NCI-H446 (cell line): ENCODE data around the gene CFAP74.
A peak's percentile ranks its signal among the peaks of the same experiment; 100 is the strongest.

Experiments
- DNase-seq, 2 experiments: peaks; one replicate each; lab custom pipeline; 2025; lab: John Stamatoyannopoulos, UW

The CFAP74 gene

GRCh38 chr1:1929639-1930545, 73.7 kb downstream of the CFAP74 start:
- DNase-seq, result no peak

GRCh38 chr1:1929102-1929638, 74.4 kb downstream of the CFAP74 start:
- DNase-seq, result no peak

- no peak for DNase-seq
These were observed 75.1 kb downstream of the CFAP74 start for GRCh38 chr1:1928231-1929101.

GRCh38 chr1:1927751-1928150, 75.8 kb downstream of the CFAP74 start:
- DNase-seq, result no peak

- no peak for DNase-seq
These were observed 76.5 kb downstream of the CFAP74 start for GRCh38 chr1:1926886-1927660.

- DNase-seq, result no peak
These were observed 77.2 kb downstream of the CFAP74 start for GRCh38 chr1:1926346-1926811.

GRCh38 chr1:1925437-1926345, 77.9 kb downstream of the CFAP74 start:
- no peak for DNase-seq

- DNase-seq, result no peak
These were observed 78.7 kb downstream of the CFAP74 start for GRCh38 chr1:1924849-1925248.

- no peak for DNase-seq
These were observed 79.2 kb downstream of the CFAP74 start for GRCh38 chr1:1924386-1924785.

GRCh38 chr1:1922956-1923833, 80.4 kb downstream of the CFAP74 start:
- no peak for DNase-seq

- no peak for DNase-seq
These were observed 81.0 kb downstream of the CFAP74 start for GRCh38 chr1:1922702-1922955.

- no peak for DNase-seq
These were observed 81.5 kb downstream of the CFAP74 start for GRCh38 chr1:1921901-1922701.

- no peak for DNase-seq
These were observed 82.1 kb downstream of the CFAP74 start for GRCh38 chr1:1921459-1921862.

GRCh38 chr1:1920608-1921458, 82.8 kb downstream of the CFAP74 start:
- DNase-seq, result no peak

- no peak for DNase-seq
These were observed 83.5 kb downstream of the CFAP74 start for GRCh38 chr1:1920057-1920607.

GRCh38 chr1:1919304-1920056, 84.1 kb downstream of the CFAP74 start:
- DNase-seq, result peak; percentile 96 to 100

GRCh38 chr1:1918901-1919303, 84.7 kb downstream of the CFAP74 start, which contains the start of gene TMEM52:
Gene TMEM52 (minus strand): TSS chr1:1919279. CDS start chr1:1919265, 14 bp downstream.
- no peak for DNase-seq
